Embryonic facial prominence (tissue), 1 donor: ENCODE results near the gene ZBTB20.
"Not testable (repeated sequence)": the region's sequence is repeated elsewhere in the genome, so short reads cannot be mapped to it uniquely, and the experiment has no call there.

Experiments
- DNase-seq: peaks from one replicate; pipeline ENCODE4 v3.0.0-alpha.2; 2016; ENCODE audit errors: extremely low spot score

ZBTB20 gene

DNA sequence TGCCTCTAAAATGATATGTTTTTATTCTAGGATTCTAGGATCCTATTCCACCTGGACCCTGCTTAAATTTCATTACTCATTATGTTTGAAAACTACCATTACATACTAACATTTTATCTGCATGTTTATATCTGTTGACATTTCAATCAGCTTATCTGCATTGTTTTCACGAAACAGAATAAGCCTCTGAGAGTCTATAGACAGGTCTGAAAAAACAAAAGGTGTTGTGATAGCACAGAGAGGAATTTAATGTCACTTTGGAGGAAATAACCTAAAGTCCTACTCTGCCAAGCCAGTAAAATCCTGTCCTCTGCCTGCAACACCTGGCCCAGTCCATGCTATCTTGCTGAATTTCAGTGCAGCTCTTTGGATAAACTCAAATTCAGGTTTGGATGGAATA is 315.2 kb downstream of the ZBTB20 start:
- DNase-seq, result no peak

DNA sequence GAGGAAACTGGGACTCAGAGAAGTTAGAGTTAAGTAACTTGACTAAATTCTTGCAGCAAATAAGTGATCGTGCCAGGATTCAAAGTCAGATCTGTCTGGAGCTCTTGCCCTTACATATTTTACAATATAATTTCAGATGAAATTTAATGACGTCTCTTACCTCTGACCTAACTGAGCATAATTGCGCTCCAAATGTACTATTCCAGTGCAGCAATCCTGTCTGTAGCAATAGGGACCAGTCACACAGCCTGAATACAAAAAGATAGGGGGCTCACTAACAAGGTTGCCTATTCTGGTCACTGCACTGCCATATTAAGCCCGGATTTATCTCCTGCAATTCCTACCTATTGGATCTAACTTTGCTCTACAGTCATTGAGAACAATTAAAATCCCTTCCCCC is 316.4 kb downstream of the ZBTB20 start:
- no peak for DNase-seq

GRCh38 chr3:114829783-114830182 is 317.3 kb downstream of the ZBTB20 start:
- DNase-seq, result no peak

DNA sequence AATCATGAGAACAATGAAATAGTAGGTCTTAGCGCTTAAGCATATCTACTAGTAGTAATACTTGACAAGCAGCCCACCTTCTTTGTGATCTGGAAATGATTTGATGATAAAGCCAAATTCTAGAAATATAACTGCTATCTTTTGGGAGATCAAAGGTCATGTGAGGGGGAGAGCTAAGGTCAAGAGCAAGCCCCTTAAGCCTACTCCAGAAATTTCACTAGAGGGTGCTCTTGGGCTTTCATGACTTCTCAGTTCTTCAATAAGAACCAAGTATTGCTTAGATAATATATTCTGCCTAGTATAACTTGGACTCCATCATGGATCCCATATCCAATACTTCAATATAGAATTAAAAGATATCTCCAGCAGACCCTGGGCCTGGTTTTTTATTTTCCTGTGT is 319.6 kb downstream of the ZBTB20 start:
- no peak for DNase-seq

GRCh38 chr3:114824014-114824413 is 323.1 kb downstream of the ZBTB20 start:
- no peak for DNase-seq

GRCh38 chr3:114823061-114823460 is 324.0 kb downstream of the ZBTB20 start:
- DNase-seq, result no peak

DNA sequence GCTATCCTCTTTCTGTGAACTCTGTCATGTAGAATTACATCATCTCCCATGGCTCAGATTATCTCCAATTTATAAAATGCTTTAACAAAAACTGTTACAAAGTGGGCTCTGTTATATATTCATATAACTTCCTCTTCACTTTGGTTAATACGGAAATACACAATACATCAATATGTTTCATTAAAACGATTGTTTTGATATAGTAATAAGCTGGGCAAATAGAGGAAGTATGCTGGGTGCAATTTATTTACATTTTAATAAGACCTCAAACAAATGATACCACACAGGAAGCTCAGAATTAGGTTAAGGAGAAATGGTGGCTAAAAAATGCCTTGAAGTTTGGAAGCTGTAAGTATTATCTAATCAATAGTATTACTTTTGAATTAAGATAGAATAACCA is 331.0 kb downstream of the ZBTB20 start:
- DNase-seq, result no peak

DNA sequence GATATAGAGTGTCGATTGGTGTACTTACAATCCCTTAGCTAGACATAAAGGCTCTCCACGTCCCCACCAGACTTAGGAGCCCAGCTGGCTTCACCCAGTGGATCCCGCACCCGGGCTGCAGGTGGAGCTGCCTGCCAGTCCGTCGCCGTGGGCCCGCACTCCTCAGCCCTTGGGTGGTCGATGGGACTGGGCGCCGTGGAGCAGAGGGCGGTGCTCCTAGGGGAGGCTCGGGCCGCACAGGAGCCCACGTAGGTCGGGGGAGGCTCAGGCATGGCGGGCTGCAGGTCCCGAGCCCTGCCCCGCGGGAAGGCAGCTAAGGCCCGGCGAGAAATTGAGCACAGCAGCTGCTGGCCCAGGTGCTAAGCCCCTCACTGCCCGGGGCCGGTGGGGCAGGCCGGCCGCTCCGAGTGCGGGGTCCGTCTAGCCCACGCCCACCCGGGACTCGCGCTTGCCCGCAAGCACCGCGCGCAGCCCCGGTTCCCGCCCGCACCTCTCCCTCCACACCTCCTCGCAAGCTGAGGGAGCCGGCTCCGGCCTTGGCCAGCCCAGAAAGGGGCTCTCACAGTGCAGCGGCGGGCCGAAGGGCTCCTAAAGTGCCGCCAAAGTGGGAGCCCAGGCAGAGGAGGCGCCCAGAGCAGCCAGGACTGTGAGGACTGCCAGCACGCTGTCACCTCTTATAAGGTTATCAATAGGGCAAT is 334.4 kb downstream of the ZBTB20 start:
- not testable (repeated sequence) for DNase-seq

- no peak for DNase-seq
Observed at GRCh38 chr3:114809668-114810413, 337.2 kb downstream of the ZBTB20 start.

GRCh38 chr3:114804099-114804498 is 343.0 kb downstream of the ZBTB20 start:
- DNase-seq, result no peak

GRCh38 chr3:114803042-114803695 is 343.9 kb downstream of the ZBTB20 start:
- DNase-seq, result no peak

DNA sequence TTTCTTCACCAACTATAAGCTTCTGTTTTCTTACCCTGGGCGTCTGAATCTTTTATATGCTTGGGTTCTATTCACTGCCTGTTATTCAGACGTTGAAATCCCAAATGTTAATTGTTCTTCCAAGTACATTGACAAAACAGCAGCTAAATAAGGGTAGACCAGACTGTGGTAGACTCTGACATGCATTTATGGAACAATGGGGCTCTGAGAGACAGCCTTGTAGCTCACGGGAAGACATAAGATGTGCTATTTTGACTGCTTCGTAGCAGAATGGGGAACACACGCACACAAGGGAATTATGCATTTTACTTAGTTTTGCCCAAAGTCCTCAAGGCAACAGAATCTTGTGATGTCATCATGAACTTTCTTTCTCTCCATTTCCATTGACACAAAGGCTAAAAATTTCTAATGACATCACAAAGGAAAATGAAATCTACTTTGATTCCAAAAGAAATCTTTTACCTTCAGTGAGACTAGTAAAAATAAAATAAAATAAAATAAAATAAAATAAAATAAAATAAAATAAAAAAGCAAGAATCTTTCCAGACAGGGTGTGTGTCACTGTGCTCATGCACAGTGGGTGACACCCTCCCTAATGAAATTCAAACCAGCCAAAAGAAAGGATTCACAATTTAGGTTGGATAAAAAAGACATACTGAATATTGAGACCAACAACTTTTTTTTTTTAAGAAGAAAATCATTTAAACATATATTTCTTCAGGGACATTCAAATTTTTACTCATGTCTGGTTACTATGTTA is 346.6 kb downstream of the ZBTB20 start:
- DNase-seq, result no peak

GRCh38 chr3:114799816-114800215 is 347.3 kb downstream of the ZBTB20 start:
- no peak for DNase-seq

GRCh38 chr3:114796796-114797195 is 350.3 kb downstream of the ZBTB20 start:
- DNase-seq, result no peak

DNA sequence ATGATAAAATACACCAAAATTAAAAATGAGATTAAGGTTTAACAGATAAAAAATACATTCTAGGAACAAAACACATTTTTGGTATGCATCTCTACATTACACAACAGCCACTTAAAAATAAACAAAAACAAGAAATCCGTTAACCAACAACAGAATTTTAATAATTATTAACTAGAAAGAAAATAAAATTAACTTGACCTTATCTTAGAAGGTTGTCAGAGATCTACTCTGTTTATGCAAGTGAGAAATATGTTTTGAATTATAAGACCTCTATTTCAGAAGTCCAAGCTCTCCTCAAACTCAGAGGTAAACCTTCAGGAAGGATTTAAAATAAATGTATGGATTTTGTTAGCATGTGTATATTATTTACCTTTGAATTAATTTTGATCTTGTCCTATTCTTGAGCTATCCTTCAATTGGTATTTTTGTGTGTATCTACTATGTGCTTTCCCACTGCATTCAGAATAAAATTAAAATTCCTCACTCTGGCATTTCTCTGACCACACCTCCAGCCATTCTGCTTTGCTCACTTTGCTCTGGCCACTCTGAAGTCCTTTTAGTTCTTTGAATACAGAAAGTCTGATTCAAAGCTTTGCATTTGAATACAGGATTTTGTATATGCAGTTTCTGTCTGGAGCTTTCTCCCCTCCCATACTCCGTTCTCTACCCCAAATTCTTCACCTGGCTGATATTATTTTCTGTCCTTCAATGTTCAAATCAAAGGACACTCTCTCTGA is 352.0 kb downstream of the ZBTB20 start:
- DNase-seq, result no peak

DNA sequence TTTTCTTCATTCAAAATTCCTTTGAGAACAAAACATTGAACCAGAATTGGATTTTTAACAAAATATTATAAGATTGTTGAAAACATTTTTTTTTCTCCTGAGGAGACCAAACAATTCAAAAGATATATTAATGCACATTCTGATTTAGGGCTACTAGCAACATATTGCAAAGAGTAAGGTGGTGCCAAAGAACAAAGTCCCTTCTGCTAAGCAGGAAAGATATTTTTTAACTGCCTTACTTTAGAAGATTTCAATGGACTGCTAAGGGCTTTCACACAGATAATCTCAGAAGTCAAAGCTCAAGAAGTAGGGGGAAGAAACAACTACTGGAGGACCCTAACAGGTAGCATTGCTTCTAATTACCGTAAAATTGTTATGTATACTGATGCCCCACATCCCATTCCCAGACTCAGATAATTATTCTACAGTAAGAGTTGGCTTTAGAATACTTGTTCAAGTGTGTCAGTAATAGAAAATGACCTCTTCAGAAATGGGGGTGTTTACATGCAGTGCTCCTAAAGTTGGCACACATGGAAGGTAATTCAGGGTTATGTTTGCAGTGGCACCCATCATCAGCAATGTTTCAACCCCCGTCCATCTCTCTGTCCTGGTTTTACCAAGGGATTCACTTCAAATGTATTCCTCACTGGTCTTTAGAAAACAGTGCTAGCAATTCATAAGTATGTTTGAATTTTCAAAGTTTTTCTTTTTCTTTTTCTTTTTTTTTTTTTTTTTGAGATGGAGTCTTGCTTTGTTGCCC is 354.7 kb downstream of the ZBTB20 start:
- no peak for DNase-seq

GRCh38 chr3:114790752-114791151 is 356.3 kb downstream of the ZBTB20 start:
- no peak for DNase-seq

DNA sequence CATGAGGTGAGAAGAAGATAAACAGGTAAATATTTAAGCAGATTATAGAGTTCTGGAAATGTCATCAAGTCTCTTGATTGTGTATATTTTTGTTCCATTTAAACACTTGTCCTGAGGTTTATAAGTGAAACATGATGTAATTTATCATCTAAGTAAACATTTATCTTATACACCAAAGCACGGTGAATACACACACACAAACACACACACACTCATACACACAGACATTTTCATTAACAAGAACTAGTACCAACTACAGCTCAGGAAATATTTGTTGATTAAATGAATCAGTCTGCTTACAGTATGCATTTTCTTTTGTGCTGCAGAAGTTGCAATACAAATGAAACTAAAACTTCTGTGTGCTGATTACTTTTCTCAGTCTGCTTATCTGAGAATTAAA is 357.3 kb downstream of the ZBTB20 start:
- DNase-seq, result no peak

DNA sequence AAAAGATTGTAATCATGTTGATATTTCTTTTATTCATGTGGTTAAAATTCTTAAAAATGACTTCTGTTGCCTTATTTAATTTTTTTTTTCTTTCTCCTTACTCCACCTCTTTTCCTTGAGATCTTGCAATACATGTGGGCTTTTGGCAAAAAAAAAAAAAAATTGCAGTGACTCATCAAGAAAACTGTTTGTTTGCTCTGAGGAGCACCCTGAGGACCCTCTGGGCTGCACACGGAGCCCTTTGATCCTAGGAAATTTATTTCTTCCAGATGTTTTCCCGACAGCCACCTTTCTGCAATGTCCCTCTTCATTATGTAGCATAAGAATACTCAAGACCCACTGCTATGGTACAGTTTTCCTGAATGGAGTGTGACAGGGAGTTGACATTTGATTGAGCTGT is 371.7 kb downstream of the ZBTB20 start:
- no peak for DNase-seq

DNA sequence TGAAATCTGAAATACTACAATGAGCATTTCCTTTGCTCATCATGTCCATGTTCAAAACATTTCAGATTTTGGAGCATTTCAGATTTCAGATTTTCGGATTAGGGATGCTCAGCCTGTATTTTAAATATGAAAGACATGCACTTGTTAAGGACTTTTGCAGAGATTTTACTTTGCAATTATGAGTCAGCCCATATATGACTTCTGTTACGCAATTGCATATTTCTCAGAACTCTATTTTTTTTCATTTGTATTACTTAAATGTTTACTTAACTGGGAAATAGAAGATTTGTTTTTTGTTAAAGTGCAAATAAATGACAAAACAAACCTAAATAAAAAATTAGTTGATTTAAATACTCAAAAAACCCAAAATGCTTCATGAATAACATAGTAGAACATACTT is 376.2 kb downstream of the ZBTB20 start:
- DNase-seq, result no peak

GRCh38 chr3:114764056-114764492 is 383.0 kb downstream of the ZBTB20 start:
- DNase-seq, result no peak
